Measurements from ENCODE around the gene DNAJC5.
A peak's percentile ranks its signal among the peaks of the same experiment; 100 is the strongest.
"Not testable (repeated sequence)": the region's sequence is repeated elsewhere in the genome, so short reads cannot be mapped to it uniquely, and the experiment has no call there.

The DNAJC5 gene

GRCh38 chr20:63969838-63970713 lies 75.2 kb downstream of the DNAJC5 start, which contains the start of gene ZNF512B:
ZNF512B (minus strand) TSS chr20:63969930; CDS start chr20:63967950, 1,980 bp downstream.
- DNase-seq, result no peak

GRCh38 chr20:63970714-63971431 lies 75.9 kb downstream of the DNAJC5 start:
- DNase-seq, result no peak

DNA sequence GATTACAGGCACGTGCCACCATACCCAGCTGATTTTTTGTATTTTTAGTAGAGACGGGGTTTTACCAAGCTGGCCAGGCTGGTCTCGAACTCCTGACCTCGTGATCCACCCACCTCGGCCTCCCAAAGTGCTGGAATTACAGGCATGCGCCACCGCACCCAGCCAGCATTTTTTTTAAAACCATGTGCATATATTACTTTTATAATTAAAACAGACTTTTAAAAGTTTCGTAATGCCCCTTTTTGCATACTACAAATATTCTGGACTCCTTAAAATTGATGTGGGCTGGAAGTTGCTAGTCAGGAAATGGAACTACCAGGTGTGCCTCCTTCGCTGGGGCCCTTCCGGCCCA lies 77.0 kb downstream of the DNAJC5 start:
- not testable (repeated sequence) for DNase-seq

- no peak for DNase-seq
These were observed 77.6 kb downstream of the DNAJC5 start for GRCh38 chr20:63972312-63973159.

- no peak for DNase-seq
These were observed 78.2 kb downstream of the DNAJC5 start for GRCh38 chr20:63973160-63973479.

- peak; percentile 73 for DNase-seq
These were observed 78.9 kb downstream of the DNAJC5 start for GRCh38 chr20:63973636-63974401.

- peak; percentile 88 for DNase-seq
These were observed 79.7 kb downstream of the DNAJC5 start for GRCh38 chr20:63974402-63975200.

DNA sequence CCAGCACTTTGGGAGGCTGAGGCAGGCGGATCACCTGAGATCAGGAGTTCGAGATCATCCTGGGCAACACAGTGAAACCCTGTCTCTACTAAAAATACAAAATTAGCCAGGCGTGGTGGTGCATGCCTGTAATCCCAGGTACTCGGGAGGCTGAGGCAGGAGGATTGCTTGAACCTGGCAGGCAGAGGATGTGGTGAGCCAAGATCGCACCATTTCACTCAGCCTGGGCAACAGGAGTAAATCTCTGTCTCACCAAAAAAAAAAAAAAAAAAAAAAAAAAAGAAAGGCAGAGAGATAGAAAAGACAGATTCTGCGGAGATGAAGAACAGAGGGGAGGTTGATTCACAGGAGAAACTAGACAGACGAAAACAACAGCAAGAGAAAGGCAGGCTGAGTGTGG lies 81.6 kb downstream of the DNAJC5 start:
- DNase-seq, result not testable (repeated sequence)

GRCh38 chr20:63976980-63977738 lies 82.2 kb downstream of the DNAJC5 start:
- no peak for DNase-seq

DNA sequence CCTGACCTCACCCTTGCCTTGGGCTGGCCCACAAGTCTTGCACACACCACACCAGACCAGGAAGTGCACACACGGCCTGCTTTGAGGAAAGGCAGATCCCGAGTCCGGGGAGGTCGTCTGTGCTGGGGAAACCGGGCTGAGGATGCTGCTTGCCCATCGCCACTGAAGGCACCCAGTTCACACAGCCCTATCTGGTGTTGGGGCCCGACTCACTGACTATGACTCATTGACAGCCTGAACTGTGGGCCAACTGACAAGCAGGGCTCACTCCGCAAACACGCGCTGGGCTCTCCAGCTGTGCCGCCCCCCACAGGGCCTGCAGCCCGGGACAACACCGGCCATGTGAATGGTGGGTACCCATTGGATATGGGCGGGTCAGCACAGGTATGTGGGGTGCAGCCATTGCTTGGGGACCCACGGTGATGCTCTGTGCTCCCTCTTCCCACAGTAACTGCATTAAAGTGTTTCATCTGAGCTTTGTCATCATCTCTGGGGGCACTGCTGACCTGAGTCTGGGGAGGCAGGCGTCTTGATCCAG lies 82.9 kb downstream of the DNAJC5 start:
- DNase-seq, result no peak

DNA sequence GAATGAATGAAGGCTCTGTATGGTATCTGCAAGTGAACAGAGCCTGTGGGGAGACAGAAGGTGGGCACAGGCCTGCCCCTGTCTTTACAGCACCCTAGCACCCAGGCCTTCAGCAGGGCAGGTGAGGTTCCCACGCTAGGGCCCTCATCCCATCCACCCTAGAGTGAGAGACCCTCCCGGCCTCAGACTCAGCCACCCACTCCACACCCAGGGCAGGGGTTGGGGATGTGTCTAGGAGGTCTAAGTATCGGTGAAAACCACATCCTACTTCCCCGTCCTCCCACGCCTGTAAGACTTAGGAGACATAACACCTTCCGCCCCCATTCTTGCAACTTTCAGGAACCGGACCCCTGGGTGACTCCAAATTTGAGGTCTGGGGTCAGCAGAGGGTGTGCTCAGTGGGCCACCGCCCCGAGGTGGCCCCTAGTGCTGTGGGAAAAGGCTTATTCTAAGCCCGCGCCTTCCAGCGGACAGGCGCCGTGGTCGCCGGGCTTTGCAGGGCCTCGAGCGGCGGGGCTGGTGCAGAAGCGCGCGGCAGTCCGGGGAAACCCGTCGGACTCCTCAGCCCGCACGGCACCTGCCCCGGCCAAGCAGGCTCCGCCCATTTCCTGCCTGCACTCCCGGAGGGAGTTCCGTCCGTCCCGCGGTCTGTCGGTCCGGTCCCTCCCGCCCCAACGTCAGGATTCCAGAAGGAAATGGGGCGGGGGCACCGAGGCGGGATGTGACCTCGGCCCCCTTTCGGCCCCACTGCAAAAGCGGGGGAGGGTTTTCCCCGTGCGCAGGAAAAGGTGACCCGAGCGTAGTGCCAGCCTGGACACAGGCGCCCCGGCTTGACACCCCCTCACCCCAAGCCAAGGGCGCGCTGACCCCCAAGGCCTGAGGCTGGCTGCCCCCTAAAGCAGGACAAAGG lies 83.6 kb downstream of the DNAJC5 start:
- peak; percentile 38 for DNase-seq

- no peak for DNase-seq
These were observed 84.3 kb downstream of the DNAJC5 start for GRCh38 chr20:63979229-63979556.

GRCh38 chr20:63979557-63980316 lies 84.8 kb downstream of the DNAJC5 start, which contains the start of gene SAMD10:
SAMD10 (minus strand) TSS chr20:63979642; CDS start chr20:63979467, 175 bp downstream.
- DNase-seq, result no peak

GRCh38 chr20:63980317-63980805 lies 85.4 kb downstream of the DNAJC5 start:
- DNase-seq, result peak; percentile 19

GRCh38 chr20:63980806-63981728 lies 86.1 kb downstream of the DNAJC5 start, which contains the start of gene PRPF6:
PRPF6 (plus strand) TSS chr20:63981132; CDS start chr20:63981246, 114 bp downstream.
- peak; percentile 93 for DNase-seq

- no peak for DNase-seq
These were observed 88.0 kb downstream of the DNAJC5 start for GRCh38 chr20:63982937-63983336.
